Measurements from ENCODE around the gene PVRIG.

- TF ChIP-seq CTCF (conservative IDR thresholded peaks at IDR 0.05): no peak
- TF ChIP-seq EZH2 (IDR thresholded peaks at IDR 0.05; ENCODE audit: low read depth): no peak
Measured at GRCh38 chr7:100174582-100174981, 45.2 kb upstream of the PVRIG start.

Measured in PC-9 (cell line).